CD4-positive, alpha-beta T cell treated with Interleukin-2 at 100 ng/mL for 4 hours (primary cell): ENCODE results near the gene POLD2.
"Not testable (repeated sequence)": the region's sequence is repeated elsewhere in the genome, so short reads cannot be mapped to it uniquely, and the experiment has no call there.

Experiments
- DNase-seq: peaks from one replicate; pipeline ENCODE4 v3.0.0-alpha.2; 2020; ENCODE audit warnings: low spot score

Gene POLD2

GRCh38 chr7:44123190-44124003 lies at the start of gene POLD2:
TSS of gene POLD2 (minus strand) at chr7:44123548. CDS start at chr7:44122053, 1,495 bp downstream.
- peak; percentile 97 for DNase-seq

- no peak for DNase-seq
These were observed 49.6 kb upstream of the POLD2 start for GRCh38 chr7:44172803-44173424.

GRCh38 chr7:44172352-44172751 lies 49.0 kb upstream of the POLD2 start:
- no peak for DNase-seq

GRCh38 chr7:44171901-44172300 lies 48.6 kb upstream of the POLD2 start:
- not testable (repeated sequence) for DNase-seq

- no peak for DNase-seq
These were observed 44.6 kb upstream of the POLD2 start for GRCh38 chr7:44167920-44168319.

- DNase-seq = no peak
These were observed 40.2 kb upstream of the POLD2 start for GRCh38 chr7:44163591-44163990.

- DNase-seq = no peak
These were observed 39.5 kb upstream of the POLD2 start for GRCh38 chr7:44162785-44163395.

GRCh38 chr7:44162179-44162578 lies 38.8 kb upstream of the POLD2 start:
- DNase-seq = no peak

- no peak for DNase-seq
These were observed 38.0 kb upstream of the POLD2 start for GRCh38 chr7:44161371-44161770.

GRCh38 chr7:44159824-44160630 lies 36.7 kb upstream of the POLD2 start:
- DNase-seq = no peak

GRCh38 chr7:44158873-44159631 lies 35.7 kb upstream of the POLD2 start:
- DNase-seq = no peak

GRCh38 chr7:44158096-44158872 lies 34.9 kb upstream of the POLD2 start:
- no peak for DNase-seq

- no peak for DNase-seq
These were observed 34.0 kb upstream of the POLD2 start for GRCh38 chr7:44157116-44158080.

GRCh38 chr7:44156453-44157010 lies 33.2 kb upstream of the POLD2 start:
- DNase-seq = no peak

GRCh38 chr7:44155191-44156185 lies 32.1 kb upstream of the POLD2 start:
- DNase-seq = no peak

- no peak for DNase-seq
These were observed 31.4 kb upstream of the POLD2 start for GRCh38 chr7:44154703-44155102.

GRCh38 chr7:44153948-44154335 lies 30.6 kb upstream of the POLD2 start:
- no peak for DNase-seq
